PFSK-1 (cell line): ENCODE data around the gene ST6GALNAC3.

Experiments used
- POLR2AphosphoS5 ChIP-seq: IDR thresholded peaks from 2 replicates; pipeline ENCODE4 v1.6.1; 2012; ENCODE audit warnings: low read depth, mild to moderate bottlenecking, control low read depth, low read length, moderate library complexity
- REST ChIP-seq, 2 experiments: IDR thresholded peaks; 2 replicates each; pipeline versions ENCODE4 v1.6.1 to v1.8.0; 2011 to 2012; ENCODE audit warnings: low read depth in 2 of 2, low read length in 2 of 2, control low read depth in 1 of 2, inconsistent platforms in 1 of 2, mild to moderate bottlenecking in 1 of 2, moderate library complexity in 1 of 2; ENCODE audit not compliant: insufficient read depth in 1 of 2
- SIN3A ChIP-seq: IDR thresholded peaks from 2 replicates; pipeline ENCODE4 v1.6.1; 2012; ENCODE audit warnings: mild to moderate bottlenecking, low read length, moderate library complexity, borderline replicate concordance; ENCODE audit not compliant: insufficient read depth
- TAF1 ChIP-seq: IDR thresholded peaks from 2 replicates; pipeline ENCODE4 v1.6.1; 2012; ENCODE audit warnings: low read length, control low read depth, borderline replicate concordance; ENCODE audit not compliant: insufficient read depth

- TF ChIP-seq REST (IDR thresholded peaks at IDR 0.05; ENCODE audit: insufficient read depth in 1 of 2, low read depth in 2 of 2, low read length in 2 of 2) (no peak), POLR2AphosphoS5 (no peak), SIN3A (no peak), TAF1 (no peak)
Measured at GRCh38 chr1:76580206-76580605, 505.7 kb downstream of the ST6GALNAC3 start.
